OCI-LY7 (cell line): ENCODE data around the gene ACYP2.

ENCODE experiments used
- EZH2phosphoT487 ChIP-seq: fragments of 200-600 bp; sonication (generic); IDR thresholded peaks from 2 replicates; pipeline ENCODE4 v1.6.1; 2018; ENCODE audit warnings: low read depth, borderline replicate concordance, mild to moderate bottlenecking, mixed run types, antibody characterized with exemption, low read length, moderate library complexity, mixed read lengths
- TF ChIP-seq, protein P1 (sequence below): fragments of 200-600 bp; sonication (generic); conservative IDR thresholded peaks from 2 replicates; pipeline ENCODE4 v1.5.1; 2014; ENCODE audit warnings: mild to moderate bottlenecking, antibody characterized with exemption, low read length, moderate library complexity, mixed read lengths

DNA sequence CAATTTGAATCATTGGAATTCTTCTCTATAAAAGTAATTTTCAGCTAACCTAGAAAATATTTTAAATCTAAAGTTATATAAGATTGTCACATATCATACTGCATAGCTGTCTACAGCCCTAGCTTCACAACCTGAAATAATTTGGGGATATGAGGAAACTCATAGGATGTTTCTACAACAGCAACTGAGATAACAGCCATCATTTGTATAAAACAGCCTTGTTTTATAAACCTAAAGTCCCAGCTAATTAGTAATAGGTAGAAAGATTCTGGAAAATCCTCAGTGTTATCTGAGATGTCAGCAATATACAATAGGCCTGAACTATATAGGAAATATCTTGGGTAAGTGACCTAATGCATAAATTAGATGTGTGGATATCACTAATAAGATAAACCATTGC, 188.2 kb downstream of the ACYP2 start:
- TF ChIP-seq, protein P1, sequence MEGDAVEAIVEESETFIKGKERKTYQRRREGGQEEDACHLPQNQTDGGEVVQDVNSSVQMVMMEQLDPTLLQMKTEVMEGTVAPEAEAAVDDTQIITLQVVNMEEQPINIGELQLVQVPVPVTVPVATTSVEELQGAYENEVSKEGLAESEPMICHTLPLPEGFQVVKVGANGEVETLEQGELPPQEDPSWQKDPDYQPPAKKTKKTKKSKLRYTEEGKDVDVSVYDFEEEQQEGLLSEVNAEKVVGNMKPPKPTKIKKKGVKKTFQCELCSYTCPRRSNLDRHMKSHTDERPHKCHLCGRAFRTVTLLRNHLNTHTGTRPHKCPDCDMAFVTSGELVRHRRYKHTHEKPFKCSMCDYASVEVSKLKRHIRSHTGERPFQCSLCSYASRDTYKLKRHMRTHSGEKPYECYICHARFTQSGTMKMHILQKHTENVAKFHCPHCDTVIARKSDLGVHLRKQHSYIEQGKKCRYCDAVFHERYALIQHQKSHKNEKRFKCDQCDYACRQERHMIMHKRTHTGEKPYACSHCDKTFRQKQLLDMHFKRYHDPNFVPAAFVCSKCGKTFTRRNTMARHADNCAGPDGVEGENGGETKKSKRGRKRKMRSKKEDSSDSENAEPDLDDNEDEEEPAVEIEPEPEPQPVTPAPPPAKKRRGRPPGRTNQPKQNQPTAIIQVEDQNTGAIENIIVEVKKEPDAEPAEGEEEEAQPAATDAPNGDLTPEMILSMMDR: no peak
- TF ChIP-seq EZH2phosphoT487: no peak
